Measurements from ENCODE around the gene VCAN.

The VCAN gene

DNA sequence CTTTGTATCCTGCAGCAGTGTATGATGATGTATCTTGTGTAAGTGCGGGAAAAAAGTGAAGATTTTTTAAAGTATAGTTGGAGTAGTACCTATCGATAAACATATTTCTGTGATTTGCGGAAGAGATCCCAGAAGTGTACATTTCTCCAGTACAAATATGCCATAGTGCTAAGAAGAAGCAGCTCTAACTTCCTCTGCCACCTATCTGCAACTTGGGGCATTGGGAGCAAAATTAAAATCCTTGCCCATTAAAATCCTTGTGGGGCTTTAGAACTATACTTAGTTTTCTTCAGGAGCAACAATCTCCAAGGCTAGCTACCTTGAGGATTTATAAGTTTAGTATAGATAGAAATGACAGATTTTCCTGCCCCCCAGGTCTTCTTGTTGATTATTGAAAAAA is 123.7 kb downstream of the VCAN start:
- no peaks in the 10 kb centered on the region for H3K9me3 ChIP-seq (ENCODE audit: severe bottlenecking)
- H3K4me3 ChIP-seq (ENCODE audit: low read depth, low read length), result no peak overlapping the region
- TF ChIP-seq, protein P1, sequence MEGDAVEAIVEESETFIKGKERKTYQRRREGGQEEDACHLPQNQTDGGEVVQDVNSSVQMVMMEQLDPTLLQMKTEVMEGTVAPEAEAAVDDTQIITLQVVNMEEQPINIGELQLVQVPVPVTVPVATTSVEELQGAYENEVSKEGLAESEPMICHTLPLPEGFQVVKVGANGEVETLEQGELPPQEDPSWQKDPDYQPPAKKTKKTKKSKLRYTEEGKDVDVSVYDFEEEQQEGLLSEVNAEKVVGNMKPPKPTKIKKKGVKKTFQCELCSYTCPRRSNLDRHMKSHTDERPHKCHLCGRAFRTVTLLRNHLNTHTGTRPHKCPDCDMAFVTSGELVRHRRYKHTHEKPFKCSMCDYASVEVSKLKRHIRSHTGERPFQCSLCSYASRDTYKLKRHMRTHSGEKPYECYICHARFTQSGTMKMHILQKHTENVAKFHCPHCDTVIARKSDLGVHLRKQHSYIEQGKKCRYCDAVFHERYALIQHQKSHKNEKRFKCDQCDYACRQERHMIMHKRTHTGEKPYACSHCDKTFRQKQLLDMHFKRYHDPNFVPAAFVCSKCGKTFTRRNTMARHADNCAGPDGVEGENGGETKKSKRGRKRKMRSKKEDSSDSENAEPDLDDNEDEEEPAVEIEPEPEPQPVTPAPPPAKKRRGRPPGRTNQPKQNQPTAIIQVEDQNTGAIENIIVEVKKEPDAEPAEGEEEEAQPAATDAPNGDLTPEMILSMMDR (IDR thresholded peaks at IDR 0.05; ENCODE audit: low read depth, low read length), result 0 out of 2 replicates have a peak, but pooled peaks have one; percentile 3
- no peaks in the 10 kb centered on the region for H3K27me3 ChIP-seq (ENCODE audit: insufficient read depth, low read depth, severe bottlenecking)
- no peaks in the 10 kb centered on the region for H3K36me3 ChIP-seq
- no peak for DNase-seq
- H3K27ac ChIP-seq, result no peak overlapping the region

DNA sequence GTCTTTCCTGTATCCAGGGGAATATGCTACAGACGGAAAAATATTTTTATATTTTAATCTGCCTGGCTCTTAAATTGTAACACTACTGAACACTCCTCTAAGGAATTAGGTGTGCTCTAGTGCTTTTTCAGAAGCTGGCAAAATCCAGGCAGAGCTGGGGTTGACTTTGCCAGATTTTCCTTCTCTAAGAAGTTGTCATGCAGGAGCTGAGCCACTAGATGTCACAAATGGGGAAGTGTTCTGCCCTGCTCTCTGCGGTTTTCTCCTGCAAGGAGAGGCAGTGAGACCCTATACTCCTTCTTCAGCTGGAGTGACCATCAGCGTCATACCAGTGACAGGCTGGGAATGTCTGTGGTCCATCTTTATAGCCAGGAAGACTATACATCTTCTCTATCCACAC is 136.6 kb downstream of the VCAN start:
- DNase-seq, result peak; percentile 63
- Histone ChIP-seq H3K27me3 (ENCODE audit: insufficient read depth, low read depth, severe bottlenecking) (no peaks in the 10 kb centered on the region), H3K27ac (no peak overlapping the region), H3K9me3 (ENCODE audit: severe bottlenecking) (no peaks in the 10 kb centered on the region), H3K36me3 (no peaks in the 10 kb centered on the region), H3K4me3 (ENCODE audit: low read depth, low read length) (no peak overlapping the region)
- TF ChIP-seq, protein P1 (IDR thresholded peaks at IDR 0.05; ENCODE audit: low read depth, low read length), result peak; percentile 83

DNA sequence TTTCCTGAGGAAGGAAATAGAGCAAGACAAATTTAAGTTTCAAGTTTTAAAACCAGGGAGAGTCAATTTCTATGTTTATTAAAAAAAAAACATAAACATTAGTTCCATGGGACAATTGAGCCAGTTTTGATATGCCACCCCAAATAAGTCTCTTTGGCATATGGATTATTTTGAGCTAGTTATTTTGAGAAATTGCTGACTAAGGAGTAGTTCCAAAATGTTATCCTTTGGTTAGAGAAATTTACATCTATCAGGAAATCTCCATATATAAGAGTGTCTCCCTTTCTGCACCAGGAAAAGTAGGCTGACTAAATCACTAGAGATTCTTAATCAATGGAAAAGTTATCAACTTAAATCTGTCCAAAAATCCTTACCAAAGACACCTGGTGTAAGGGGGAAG is 143.3 kb downstream of the VCAN start:
- H3K36me3 ChIP-seq, result no peaks in the 10 kb centered on the region
- no peak overlapping the region for H3K27ac ChIP-seq
- H3K4me3 ChIP-seq (ENCODE audit: low read depth, low read length), result no peak overlapping the region
- no peaks in the 10 kb centered on the region for H3K9me3 ChIP-seq (ENCODE audit: severe bottlenecking)
- no peak for DNase-seq
- H3K27me3 ChIP-seq (ENCODE audit: insufficient read depth, low read depth, severe bottlenecking), result no peaks in the 10 kb centered on the region
- TF ChIP-seq, protein P1 (IDR thresholded peaks at IDR 0.05; ENCODE audit: low read depth, low read length), result no peak

DNA sequence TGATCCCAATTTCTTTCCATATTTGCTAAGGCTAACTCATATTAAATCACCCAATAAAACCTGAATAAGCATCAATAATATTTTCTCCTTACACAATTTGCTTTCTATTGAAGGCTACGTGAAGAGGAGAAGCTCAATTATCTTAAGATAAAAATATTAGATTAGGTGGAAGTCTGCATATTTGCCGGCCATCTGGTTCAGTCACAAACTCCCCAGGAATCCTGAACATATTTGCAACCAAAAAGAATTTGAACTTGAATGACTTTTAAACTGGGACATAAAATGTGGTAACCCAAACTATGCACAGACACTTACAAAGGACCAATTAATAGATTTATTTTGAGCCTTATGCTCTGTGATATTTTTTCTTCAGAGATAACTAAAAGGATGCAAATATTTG is 156.8 kb downstream of the VCAN start:
- H3K27me3 ChIP-seq (ENCODE audit: insufficient read depth, low read depth, severe bottlenecking), result no peaks in the 10 kb centered on the region
- TF ChIP-seq, protein P1 (IDR thresholded peaks at IDR 0.05; ENCODE audit: low read depth, low read length), result no peak

More for the DNA sequence above, 156.8 kb downstream of the VCAN start:
- H3K4me3 ChIP-seq (ENCODE audit: low read depth, low read length), result no peak overlapping the region
- H3K9me3 ChIP-seq (ENCODE audit: severe bottlenecking), result no peaks in the 10 kb centered on the region
- no peak for DNase-seq
- H3K36me3 ChIP-seq, result no peaks in the 10 kb centered on the region
- no peak overlapping the region for H3K27ac ChIP-seq
